ENCODE data around the gene ATF7IP.

- no peak for TF ChIP-seq CTCF (IDR thresholded peaks at IDR 0.05)
- no peak for TF ChIP-seq EZH2 (IDR thresholded peaks at IDR 0.05; ENCODE audit: borderline replicate concordance, insufficient read depth, low read depth, low read length, poor library complexity, severe bottlenecking)
Observed at GRCh38 chr12:14426792-14427191, 61.3 kb downstream of the ATF7IP start.
